Daoy (cell line): ENCODE data around the gene R3HDM1. TPM values are rescaled to one million over a fixed set of nuclear protein-coding genes. Genes with fewer than 3 reads are reported as not detected.

Source experiments
- total RNA-seq: library from RNA; depleted of rRNA; stranded (reverse); fragments of >200 nt; shearing (Covaris generic); gene quantifications from 2 replicates; pipeline ENCODE4 v1.2.3, GENCODE V29; 2014; rRNA removed

The R3HDM1 gene
- total RNA-seq, 1 experiment from 2014 or later = 3.8 TPM

Other genes starting within 250 kb of the R3HDM1 start
- 11.7 and 14.0 TPM in 2 replicates for gene ZRANB3, start 266 bp upstream of the R3HDM1 start, total RNA-seq
- 45.2 and 52.5 TPM in 2 replicates for gene UBXN4, start 210.4 kb downstream of the R3HDM1 start, total RNA-seq